Skin epidermis (tissue), 12 donors: Measurements from ENCODE around the gene DOCK4.

Experiments
- H3K27ac ChIP-seq, 21 experiments: fragments of 200-600 bp; sonication (generic) in 11 of 21; one replicate each; pipeline ENCODE4 v1.5.0; 2020; ENCODE audit warnings: mild to moderate bottlenecking in 3 of 21, inconsistent platforms in 2 of 21, moderate library complexity in 2 of 21
- H3K4me3 ChIP-seq, 7 experiments: fragments of 200-600 bp; sonication (generic) in 2 of 7; one replicate each; pipeline ENCODE4 v1.5.0; 2020; ENCODE audit warnings: inconsistent platforms in 2 of 7, mild to moderate bottlenecking in 2 of 7, moderate library complexity in 1 of 7

Gene DOCK4

GRCh38 chr7:112122144-112122543, 84.1 kb downstream of the DOCK4 start:
- no peak overlapping the region for H3K27ac ChIP-seq

GRCh38 chr7:112121318-112121717, 84.9 kb downstream of the DOCK4 start:
- Histone ChIP-seq H3K27ac (no peak overlapping the region), H3K4me3 (no peak overlapping the region)

More at GRCh38 chr7:112122144-112122543, 84.1 kb downstream of the DOCK4 start:
- H3K4me3 ChIP-seq = no peak overlapping the region

GRCh38 chr7:112120696-112121217, 85.4 kb downstream of the DOCK4 start:
- Histone ChIP-seq H3K27ac (no peak overlapping the region), H3K4me3 (no peak overlapping the region)

- Histone ChIP-seq H3K27ac (peak overlapping the region in 2 of 21 experiments; percentile 43 to 46), H3K4me3 (no peak overlapping the region)
These were observed 87.3 kb downstream of the DOCK4 start for GRCh38 chr7:112118581-112119566.

GRCh38 chr7:112116894-112117293, 89.3 kb downstream of the DOCK4 start:
- H3K27ac ChIP-seq = no peak overlapping the region

GRCh38 chr7:112116358-112116757, 89.8 kb downstream of the DOCK4 start:
- no peak overlapping the region for H3K4me3 ChIP-seq
- no peak overlapping the region for H3K27ac ChIP-seq

More at GRCh38 chr7:112116894-112117293, 89.3 kb downstream of the DOCK4 start:
- no peak overlapping the region for H3K4me3 ChIP-seq

GRCh38 chr7:112115880-112116279, 90.3 kb downstream of the DOCK4 start:
- no peak overlapping the region for H3K27ac ChIP-seq
- no peak overlapping the region for H3K4me3 ChIP-seq

GRCh38 chr7:112113913-112114575, 92.2 kb downstream of the DOCK4 start:
- H3K27ac ChIP-seq = no peak overlapping the region
- no peak overlapping the region for H3K4me3 ChIP-seq

GRCh38 chr7:112112822-112113255, 93.4 kb downstream of the DOCK4 start:
- H3K27ac ChIP-seq = peak overlapping the region in 15 of 21 experiments; percentile 9 to 83 (median 53)
- H3K4me3 ChIP-seq = no peak overlapping the region

GRCh38 chr7:112110651-112111050, 95.5 kb downstream of the DOCK4 start:
- no peak overlapping the region for H3K27ac ChIP-seq
- no peak overlapping the region for H3K4me3 ChIP-seq

GRCh38 chr7:112110175-112110574, 96.0 kb downstream of the DOCK4 start:
- Histone ChIP-seq H3K27ac (no peak overlapping the region), H3K4me3 (no peak overlapping the region)

- Histone ChIP-seq H3K27ac (no peak overlapping the region), H3K4me3 (no peak overlapping the region)
These were observed 97.2 kb downstream of the DOCK4 start for GRCh38 chr7:112108981-112109380.

- no peak overlapping the region for H3K4me3 ChIP-seq
- no peak overlapping the region for H3K27ac ChIP-seq
These were observed 100.3 kb downstream of the DOCK4 start for GRCh38 chr7:112105584-112106530.

- no peak overlapping the region for H3K27ac ChIP-seq
These were observed 102.1 kb downstream of the DOCK4 start for GRCh38 chr7:112104120-112104519.

GRCh38 chr7:112103246-112103645, 103.0 kb downstream of the DOCK4 start:
- Histone ChIP-seq H3K4me3 (no peak overlapping the region), H3K27ac (no peak overlapping the region)

More at GRCh38 chr7:112104120-112104519, 102.1 kb downstream of the DOCK4 start:
- no peak overlapping the region for H3K4me3 ChIP-seq

GRCh38 chr7:112101201-112101846, 104.9 kb downstream of the DOCK4 start:
- H3K27ac ChIP-seq = no peak overlapping the region
- no peak overlapping the region for H3K4me3 ChIP-seq

- H3K27ac ChIP-seq = no peak overlapping the region
- no peak overlapping the region for H3K4me3 ChIP-seq
These were observed 108.7 kb downstream of the DOCK4 start for GRCh38 chr7:112097524-112097923.

GRCh38 chr7:112093409-112093808, 112.8 kb downstream of the DOCK4 start:
- H3K27ac ChIP-seq = no peak overlapping the region
- H3K4me3 ChIP-seq = no peak overlapping the region
